ENCODE data around the gene HIPK1. TPM values are rescaled to one million over a fixed set of nuclear protein-coding genes. Genes with fewer than 3 reads are reported as not detected.

Gene HIPK1
- total RNA-seq, 1 experiment from 2014 or later = 48.2 TPM

DNA sequence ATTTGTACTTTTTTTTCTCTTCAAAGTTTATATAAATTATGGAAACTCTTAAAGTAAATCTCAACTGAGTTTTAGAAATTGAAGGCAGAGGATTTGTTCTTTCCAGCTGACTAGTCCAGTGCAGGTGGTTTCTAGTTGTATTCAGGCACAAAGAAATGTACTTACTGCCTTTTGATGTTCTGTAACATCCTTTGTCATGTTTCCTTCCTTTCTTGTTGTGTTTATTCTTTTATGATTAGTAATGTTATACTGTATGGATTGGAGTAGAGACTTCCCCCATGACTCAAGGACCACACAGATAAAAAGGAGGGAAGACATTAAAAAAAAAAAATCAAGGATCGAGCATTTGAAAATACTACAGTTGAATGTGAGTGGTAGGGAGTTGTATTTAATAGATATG is 8.0 kb downstream of the HIPK1 start:
- no peaks in the 10 kb centered on the region for H3K9me3 Mint-ChIP-seq (ENCODE audit: unreplicated experiment)
- no peaks in the 10 kb centered on the region for H3K27me3 ChIP-seq (replicated peaks; ENCODE audit: control insufficient read depth, insufficient read depth, low read length)
- H3K4me3 ChIP-seq (ENCODE audit: low read depth, low read length) = no peak overlapping the region
- H3K4me1 Mint-ChIP-seq (ENCODE audit: low read depth, unreplicated experiment) = peaks cover 7% of the 10 kb centered on the region
- no peak overlapping the region for H3K4me3 Mint-ChIP-seq (ENCODE audit: unreplicated experiment)
- H3K27me3 Mint-ChIP-seq (ENCODE audit: insufficient read depth, unreplicated experiment) = no peaks in the 10 kb centered on the region
- no peaks in the 10 kb centered on the region for H3K9me3 ChIP-seq
- TF ChIP-seq, protein P1, sequence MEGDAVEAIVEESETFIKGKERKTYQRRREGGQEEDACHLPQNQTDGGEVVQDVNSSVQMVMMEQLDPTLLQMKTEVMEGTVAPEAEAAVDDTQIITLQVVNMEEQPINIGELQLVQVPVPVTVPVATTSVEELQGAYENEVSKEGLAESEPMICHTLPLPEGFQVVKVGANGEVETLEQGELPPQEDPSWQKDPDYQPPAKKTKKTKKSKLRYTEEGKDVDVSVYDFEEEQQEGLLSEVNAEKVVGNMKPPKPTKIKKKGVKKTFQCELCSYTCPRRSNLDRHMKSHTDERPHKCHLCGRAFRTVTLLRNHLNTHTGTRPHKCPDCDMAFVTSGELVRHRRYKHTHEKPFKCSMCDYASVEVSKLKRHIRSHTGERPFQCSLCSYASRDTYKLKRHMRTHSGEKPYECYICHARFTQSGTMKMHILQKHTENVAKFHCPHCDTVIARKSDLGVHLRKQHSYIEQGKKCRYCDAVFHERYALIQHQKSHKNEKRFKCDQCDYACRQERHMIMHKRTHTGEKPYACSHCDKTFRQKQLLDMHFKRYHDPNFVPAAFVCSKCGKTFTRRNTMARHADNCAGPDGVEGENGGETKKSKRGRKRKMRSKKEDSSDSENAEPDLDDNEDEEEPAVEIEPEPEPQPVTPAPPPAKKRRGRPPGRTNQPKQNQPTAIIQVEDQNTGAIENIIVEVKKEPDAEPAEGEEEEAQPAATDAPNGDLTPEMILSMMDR (IDR thresholded peaks at IDR 0.05; ENCODE audit: insufficient read depth in 1 of 2, low read depth in 1 of 2, low read length in 1 of 2, severe bottlenecking in 1 of 2, unreplicated experiment in 1 of 2) = no peak
- H3K36me3 ChIP-seq (ENCODE audit: control insufficient read depth, insufficient read depth, low read length) = no peaks in the 10 kb centered on the region; the same call in 1 of the 2 replicates
- H3K4me1 ChIP-seq = no peaks in the 10 kb centered on the region
- H3K36me3 Mint-ChIP-seq (ENCODE audit: insufficient read depth, unreplicated experiment) = peaks cover 13% of the 10 kb centered on the region
- intact Hi-C loops (cut with micrococcal nuclease; ENCODE audit: unreplicated experiment) = no loop called here
- DNase-seq = no peak
- H3K27ac Mint-ChIP-seq (ENCODE audit: unreplicated experiment) = no peak overlapping the region
- ChIA-PET POLR2A (no interaction called here), CTCF (no interaction called here)
- no TSS peak for BruUV-seq (replicated peaks)

DNA sequence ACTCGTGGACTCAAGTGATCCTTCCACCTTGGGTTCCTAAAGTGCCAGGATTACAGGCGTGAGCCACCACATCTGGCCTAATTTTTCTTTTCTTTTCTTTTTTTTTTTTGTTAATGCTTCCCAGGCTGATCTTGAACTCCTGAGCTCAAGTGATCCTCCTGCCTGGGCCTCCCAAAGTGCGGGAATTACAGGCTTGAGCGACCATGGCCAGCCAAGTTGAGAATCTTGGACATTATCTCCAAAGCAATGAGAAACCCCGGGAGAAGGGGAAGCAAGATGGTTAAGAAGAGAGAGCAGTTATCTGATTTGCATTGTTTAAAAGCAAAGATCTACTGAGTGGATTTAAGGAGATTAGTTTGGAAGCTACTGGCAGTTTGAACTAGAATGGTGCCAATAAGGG is 9.1 kb downstream of the HIPK1 start:
- Histone ChIP-seq H3K36me3 (ENCODE audit: control insufficient read depth, insufficient read depth, low read length) (no peaks in the 10 kb centered on the region; the same call in 1 of the 2 replicates), H3K27me3 (replicated peaks; ENCODE audit: control insufficient read depth, insufficient read depth, low read length) (no peaks in the 10 kb centered on the region), H3K4me1 (no peaks in the 10 kb centered on the region), H3K9me3 (no peaks in the 10 kb centered on the region), H3K4me3 (ENCODE audit: low read depth, low read length) (no peak overlapping the region)
- Mint-ChIP-seq H3K4me1 (ENCODE audit: low read depth, unreplicated experiment) (peaks cover 7% of the 10 kb centered on the region), H3K27me3 (ENCODE audit: insufficient read depth, unreplicated experiment) (no peaks in the 10 kb centered on the region), H3K36me3 (ENCODE audit: insufficient read depth, unreplicated experiment) (peaks cover 17% of the 10 kb centered on the region), H3K27ac (ENCODE audit: unreplicated experiment) (no peak overlapping the region), H3K9me3 (ENCODE audit: unreplicated experiment) (no peaks in the 10 kb centered on the region), H3K4me3 (ENCODE audit: unreplicated experiment) (no peak overlapping the region)
- intact Hi-C loops (cut with micrococcal nuclease; ENCODE audit: unreplicated experiment) = no loop called here
- CTCF ChIA-PET = interaction anchor here (0.7 kb wide), 1 partner anchor 500 kb away, joined by 3 read pairs; no protein-coding TSS in a partner anchor
- no TSS peak for BruUV-seq (replicated peaks)
- POLR2A ChIA-PET = no interaction called here
- TF ChIP-seq, protein P1 (IDR thresholded peaks at IDR 0.05; ENCODE audit: insufficient read depth in 1 of 2, low read depth in 1 of 2, low read length in 1 of 2, severe bottlenecking in 1 of 2, unreplicated experiment in 1 of 2) = no peak
- no peak for DNase-seq

DNA sequence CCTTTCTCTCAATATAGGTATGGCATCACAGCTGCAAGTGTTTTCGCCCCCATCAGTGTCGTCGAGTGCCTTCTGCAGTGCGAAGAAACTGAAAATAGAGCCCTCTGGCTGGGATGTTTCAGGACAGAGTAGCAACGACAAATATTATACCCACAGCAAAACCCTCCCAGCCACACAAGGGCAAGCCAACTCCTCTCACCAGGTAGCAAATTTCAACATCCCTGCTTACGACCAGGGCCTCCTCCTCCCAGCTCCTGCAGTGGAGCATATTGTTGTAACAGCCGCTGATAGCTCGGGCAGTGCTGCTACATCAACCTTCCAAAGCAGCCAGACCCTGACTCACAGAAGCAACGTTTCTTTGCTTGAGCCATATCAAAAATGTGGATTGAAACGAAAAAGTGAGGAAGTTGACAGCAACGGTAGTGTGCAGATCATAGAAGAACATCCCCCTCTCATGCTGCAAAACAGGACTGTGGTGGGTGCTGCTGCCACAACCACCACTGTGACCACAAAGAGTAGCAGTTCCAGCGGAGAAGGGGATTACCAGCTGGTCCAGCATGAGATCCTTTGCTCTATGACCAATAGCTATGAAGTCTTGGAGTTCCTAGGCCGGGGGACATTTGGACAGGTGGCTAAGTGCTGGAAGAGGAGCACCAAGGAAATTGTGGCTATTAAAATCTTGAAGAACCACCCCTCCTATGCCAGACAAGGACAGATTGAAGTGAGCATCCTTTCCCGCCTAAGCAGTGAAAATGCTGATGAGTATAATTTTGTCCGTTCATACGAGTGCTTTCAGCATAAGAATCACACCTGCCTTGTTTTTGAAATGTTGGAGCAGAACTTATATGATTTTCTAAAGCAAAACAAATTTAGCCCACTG is 11.5 kb downstream of the HIPK1 start:
- H3K27me3 Mint-ChIP-seq (ENCODE audit: insufficient read depth, unreplicated experiment) = no peaks in the 10 kb centered on the region
- Histone ChIP-seq H3K4me3 (ENCODE audit: low read depth, low read length) (no peak overlapping the region), H3K4me1 (peaks cover 6% of the 10 kb centered on the region; the same call in 1 of the 2 replicates), H3K36me3 (ENCODE audit: control insufficient read depth, insufficient read depth, low read length) (no peaks in the 10 kb centered on the region; the same call in 1 of the 2 replicates), H3K27me3 (replicated peaks; ENCODE audit: control insufficient read depth, insufficient read depth, low read length) (no peaks in the 10 kb centered on the region), H3K9me3 (no peaks in the 10 kb centered on the region)
- no peaks in the 10 kb centered on the region for H3K9me3 Mint-ChIP-seq (ENCODE audit: unreplicated experiment)
- H3K36me3 Mint-ChIP-seq (ENCODE audit: insufficient read depth, unreplicated experiment) = peaks cover 28% of the 10 kb centered on the region
- no peak for DNase-seq
- BruUV-seq (replicated peaks) = TSS peak; percentile 17
- peaks cover 7% of the 10 kb centered on the region for H3K4me1 Mint-ChIP-seq (ENCODE audit: low read depth, unreplicated experiment)
- no peak overlapping the region for H3K4me3 Mint-ChIP-seq (ENCODE audit: unreplicated experiment)
- TF ChIP-seq, protein P1 (IDR thresholded peaks at IDR 0.05; ENCODE audit: insufficient read depth in 1 of 2, low read depth in 1 of 2, low read length in 1 of 2, severe bottlenecking in 1 of 2, unreplicated experiment in 1 of 2) = no peak
- ChIA-PET CTCF (no interaction called here), POLR2A (no interaction called here)
- intact Hi-C loops (cut with micrococcal nuclease; ENCODE audit: unreplicated experiment) = no loop called here
- H3K27ac Mint-ChIP-seq (ENCODE audit: unreplicated experiment) = no peak overlapping the region

All from Caco-2 (cell line).